ENCODE measurements around the gene HOXA4.

The HOXA4 gene

DNA sequence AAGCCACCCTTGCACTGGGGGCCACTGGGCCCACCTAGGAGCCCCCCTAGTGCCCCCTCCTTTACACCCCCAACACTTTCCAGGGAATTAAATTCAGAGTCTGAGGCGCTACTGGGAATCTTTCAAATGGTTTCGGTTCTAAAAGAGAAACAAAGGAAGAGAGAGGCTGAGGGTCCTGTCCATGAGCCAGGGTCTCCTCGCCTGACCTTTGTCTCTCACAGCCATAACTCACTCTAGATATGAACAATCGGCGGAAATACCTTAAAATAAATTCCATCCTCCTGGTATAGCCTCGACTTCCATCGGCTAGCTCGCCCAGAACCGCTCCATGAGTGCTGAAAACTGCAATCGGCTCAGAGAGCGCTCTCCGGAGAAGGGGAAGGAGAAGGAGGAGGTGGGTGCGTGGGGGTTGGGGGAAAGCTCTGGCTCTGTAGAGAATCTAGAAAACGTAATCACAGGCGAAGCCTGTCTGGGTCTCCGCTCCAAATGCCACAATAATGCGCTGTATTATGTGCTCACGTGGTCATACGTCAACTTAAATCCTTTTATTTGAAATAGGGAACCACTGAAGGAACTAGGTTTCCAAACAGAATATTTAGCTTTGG is 12.6 kb downstream of the HOXA4 start:
- no peak for DNase-seq (ENCODE audit: low read depth in 4 of 4, low spot score in 1 of 4)

- no peak for DNase-seq (ENCODE audit: low read depth in 4 of 4, low spot score in 1 of 4)
Observed at GRCh38 chr7:27116962-27117886, 13.3 kb downstream of the HOXA4 start.

DNA sequence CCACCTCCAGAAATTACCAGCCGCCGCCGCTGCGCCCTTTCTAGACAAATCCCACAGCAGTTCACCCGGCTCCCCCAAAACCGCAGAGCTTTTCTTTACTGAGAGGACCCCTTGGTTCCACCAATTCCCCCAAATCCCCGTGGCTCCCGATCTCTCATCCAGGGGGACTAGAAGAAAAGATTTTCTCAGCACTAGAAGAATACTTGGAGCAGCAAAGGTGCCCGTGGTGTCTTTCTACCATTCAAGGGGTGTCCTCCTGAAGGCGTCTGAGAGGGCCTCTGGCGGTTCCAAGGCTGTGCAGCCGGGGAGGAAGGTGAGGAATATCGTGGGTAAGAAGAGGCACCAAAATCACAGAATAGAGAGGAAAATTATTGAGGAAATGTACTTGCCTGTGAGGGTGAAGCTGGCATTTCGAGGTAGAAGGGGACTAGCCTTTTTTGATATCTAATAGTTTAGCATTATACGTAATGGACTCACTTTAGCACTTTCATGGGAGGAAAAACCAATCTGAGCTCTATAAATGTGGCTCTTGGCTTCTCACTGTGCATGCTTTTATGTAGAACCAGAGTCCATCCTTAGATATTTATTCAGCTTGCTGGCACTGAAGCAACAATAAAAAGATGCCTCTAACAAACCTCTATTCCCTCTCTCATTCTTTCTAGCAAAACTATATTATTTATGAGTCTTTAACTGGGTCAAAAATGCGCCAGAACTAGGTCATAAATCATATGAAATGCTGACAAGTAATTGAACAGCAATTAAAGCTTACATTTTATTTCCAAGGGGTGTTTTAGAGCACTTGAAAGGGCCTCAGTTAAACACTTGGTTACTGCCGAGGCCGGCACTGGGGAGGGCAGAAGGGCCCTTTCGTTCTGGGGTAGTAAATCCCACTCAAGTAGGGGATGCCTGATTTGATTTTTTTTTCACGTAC is 14.3 kb downstream of the HOXA4 start:
- DNase-seq (ENCODE audit: low read depth in 4 of 4, low spot score in 1 of 4) = no peak

GRCh38 chr7:27115221-27116026 is 15.1 kb downstream of the HOXA4 start:
- DNase-seq (ENCODE audit: low read depth in 4 of 4, low spot score in 1 of 4) = no peak

- DNase-seq (ENCODE audit: low read depth in 4 of 4, low spot score in 1 of 4) = no peak
Observed at GRCh38 chr7:27114881-27115220, 15.7 kb downstream of the HOXA4 start.

- DNase-seq (ENCODE audit: low read depth in 4 of 4, low spot score in 1 of 4) = no peak
Observed at GRCh38 chr7:27113991-27114769, 16.4 kb downstream of the HOXA4 start.

GRCh38 chr7:27112955-27113949 is 17.3 kb downstream of the HOXA4 start:
- no peak for DNase-seq (ENCODE audit: low read depth in 4 of 4, low spot score in 1 of 4)

- DNase-seq (ENCODE audit: low read depth in 4 of 4, low spot score in 1 of 4) = no peak
Observed at GRCh38 chr7:27112361-27112760, 18.2 kb downstream of the HOXA4 start.

- DNase-seq (ENCODE audit: low read depth in 4 of 4, low spot score in 1 of 4) = no peak
Observed at GRCh38 chr7:27111751-27112277, 18.7 kb downstream of the HOXA4 start.

DNA sequence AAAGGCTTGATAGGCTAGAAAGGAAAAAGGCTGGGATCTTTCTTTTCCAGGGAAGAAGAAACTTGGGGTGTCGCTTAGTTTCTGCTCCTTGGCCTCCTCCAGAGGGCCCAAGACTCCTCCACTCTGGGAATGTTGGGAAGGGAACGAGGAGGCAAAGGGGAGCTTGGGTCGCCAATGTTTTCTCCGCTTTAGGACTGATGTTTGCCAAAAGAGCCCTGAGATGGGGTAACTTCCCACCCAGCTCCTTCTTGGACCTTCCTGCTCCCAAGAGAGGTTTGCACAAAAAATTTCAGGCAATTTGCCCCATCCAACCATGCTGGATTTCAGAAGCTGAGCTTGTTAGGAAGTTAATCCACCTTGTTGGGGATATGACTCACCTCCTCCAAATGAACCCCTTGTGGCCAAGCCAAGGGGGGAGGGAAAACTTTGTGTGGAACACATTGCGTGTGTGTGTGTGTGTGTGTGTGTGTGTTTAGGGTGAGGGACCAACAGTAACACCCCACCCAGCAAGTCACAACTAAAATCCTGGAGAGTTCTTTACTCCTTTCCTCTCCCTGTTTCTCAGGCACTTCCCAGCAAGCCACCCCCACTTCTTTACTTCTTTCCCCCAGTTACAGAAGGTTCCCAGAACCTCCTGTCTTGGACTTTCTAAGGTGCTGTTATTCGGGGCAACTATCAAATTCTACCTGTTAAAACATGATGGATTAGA is 19.4 kb downstream of the HOXA4 start:
- DNase-seq (ENCODE audit: low read depth in 4 of 4, low spot score in 1 of 4) = no peak

- no peak for DNase-seq (ENCODE audit: low read depth in 4 of 4, low spot score in 1 of 4)
Observed at GRCh38 chr7:27110186-27111031, 20.1 kb downstream of the HOXA4 start.

GRCh38 chr7:27109466-27110185 is 20.9 kb downstream of the HOXA4 start:
- no peak for DNase-seq (ENCODE audit: low read depth in 4 of 4, low spot score in 1 of 4)

- DNase-seq (ENCODE audit: low read depth in 4 of 4, low spot score in 1 of 4) = no peak
Observed at GRCh38 chr7:27108390-27109127, 22.0 kb downstream of the HOXA4 start.

- DNase-seq (ENCODE audit: low read depth in 4 of 4, low spot score in 1 of 4) = no peak
Observed at GRCh38 chr7:27107391-27108381, 22.9 kb downstream of the HOXA4 start.

GRCh38 chr7:27106901-27107240 is 23.7 kb downstream of the HOXA4 start:
- DNase-seq (ENCODE audit: low read depth in 4 of 4, low spot score in 1 of 4) = no peak

Measured in stimulated activated CD4-positive, alpha-beta T cell treated with anti-CD3 and anti-CD28 coated beads, Interleukin-1b, Interleukin-23, amount 100 ng/mL, for 24 hours (primary cell).